Ishikawa (cell line): ENCODE data around the gene RAX2.

Source experiments
- CEBPB ChIP-seq: IDR thresholded peaks from 2 replicates; pipeline ENCODE4 v1.6.1; 2012
- CREB1 ChIP-seq: IDR thresholded peaks from 2 replicates; pipeline ENCODE4 v1.6.1; 2012; ENCODE audit warnings: low read depth
- EGR1 ChIP-seq: IDR thresholded peaks from 2 replicates; pipeline ENCODE4 v1.6.1; 2012
- EP300 ChIP-seq: IDR thresholded peaks from 2 replicates; pipeline ENCODE4 v1.6.1; 2012; ENCODE audit warnings: borderline replicate concordance
- FOXM1 ChIP-seq: IDR thresholded peaks from 2 replicates; pipeline ENCODE4 v1.6.1; 2012; ENCODE audit warnings: low read depth, borderline replicate concordance
- MAX ChIP-seq: IDR thresholded peaks from 2 replicates; pipeline ENCODE4 v1.6.1; 2012
- NFIC ChIP-seq: IDR thresholded peaks from 2 replicates; pipeline ENCODE4 v1.6.1; 2012
- RAD21 ChIP-seq: IDR thresholded peaks from 2 replicates; pipeline ENCODE4 v1.6.1; 2012; ENCODE audit warnings: low read depth
- REST ChIP-seq: IDR thresholded peaks from 2 replicates; pipeline ENCODE4 v1.6.1; 2012; ENCODE audit warnings: low read depth, mild to moderate bottlenecking
- TAF1 ChIP-seq: IDR thresholded peaks from 2 replicates; pipeline ENCODE4 v1.6.1; 2012; ENCODE audit warnings: low read depth, mild to moderate bottlenecking
- TCF12 ChIP-seq: IDR thresholded peaks from 2 replicates; pipeline ENCODE4 v1.6.1; 2012; ENCODE audit warnings: low read depth
- TEAD4 ChIP-seq: IDR thresholded peaks from 2 replicates; pipeline ENCODE4 v1.6.1; 2012
- USF1 ChIP-seq: IDR thresholded peaks from 2 replicates; pipeline ENCODE4 v1.6.1; 2012
- YY1 ChIP-seq: IDR thresholded peaks from 2 replicates; pipeline ENCODE4 v1.6.1; 2012; ENCODE audit warnings: low read depth
- ZBTB7A ChIP-seq: IDR thresholded peaks from 2 replicates; pipeline ENCODE4 v1.6.1; 2012; ENCODE audit warnings: low read depth

RAX2 gene

GRCh38 chr19:3762130-3762473, 9.9 kb downstream of the RAX2 start:
- TF ChIP-seq CEBPB = no peak

- TF ChIP-seq TCF12 (peak; percentile 43; the same call in 1 of the 2 replicates), EGR1 (peak; percentile 57; the same call in 1 of the 2 replicates), RAD21 (peak; percentile 38; the same call in 1 of the 2 replicates), TEAD4 (no peak), EP300 (no peak), MAX (peak; percentile 66; the same call in 1 of the 2 replicates), TAF1 (peak; percentile 73), ZBTB7A (peak; percentile 73; the same call in 1 of the 2 replicates), YY1 (peak; percentile 55; the same call in 1 of the 2 replicates)
Observed at GRCh38 chr19:3761382-3762129, 10.5 kb downstream of the RAX2 start, which contains the start of gene APBA3. Gene APBA3 (minus strand): TSS chr19:3761692. CDS start chr19:3760264, 1,428 bp downstream.

- TF ChIP-seq EGR1 = no peak
- TF ChIP-seq TCF12 = no peak
- no peak for TF ChIP-seq RAD21
- no peak for TF ChIP-seq REST
- no peak for TF ChIP-seq TEAD4
- no peak for TF ChIP-seq USF1
- no peak for TF ChIP-seq EP300
- no peak for TF ChIP-seq CREB1
- no peak for TF ChIP-seq MAX
- TF ChIP-seq TAF1 = no peak
- no peak for TF ChIP-seq NFIC
- no peak for TF ChIP-seq FOXM1
- no peak for TF ChIP-seq CEBPB
- no peak; the same call in 1 of the 2 replicates for TF ChIP-seq ZBTB7A
Observed at GRCh38 chr19:3760871-3761361, 11.1 kb downstream of the RAX2 start.

GRCh38 chr19:3759482-3760254, 12.4 kb downstream of the RAX2 start:
- TF ChIP-seq TAF1 = no peak
- no peak for TF ChIP-seq CREB1
- TF ChIP-seq EGR1 = no peak
- no peak for TF ChIP-seq TEAD4
- no peak for TF ChIP-seq REST
- no peak for TF ChIP-seq ZBTB7A
- TF ChIP-seq NFIC = no peak
- TF ChIP-seq EP300 = no peak
- TF ChIP-seq TCF12 = no peak
- no peak for TF ChIP-seq MAX
- no peak for TF ChIP-seq YY1
- TF ChIP-seq FOXM1 = no peak

- TF ChIP-seq EGR1 (no peak), TAF1 (no peak), YY1 (no peak), CEBPB (no peak), TEAD4 (no peak), USF1 (no peak), MAX (no peak), REST (no peak), ZBTB7A (no peak), FOXM1 (no peak), EP300 (no peak), CREB1 (no peak), TCF12 (no peak), NFIC (no peak), RAD21 (no peak)
Observed at GRCh38 chr19:3753631-3754410, 18.2 kb downstream of the RAX2 start.
